CD14-positive monocyte (primary cell): ENCODE results near the gene DDN. TPM values are rescaled to one million over a fixed set of nuclear protein-coding genes. Genes with fewer than 3 reads are reported as not detected.
A peak's percentile ranks its signal among the peaks of the same experiment; 100 is the strongest.

Experiments used
- DNase-seq, 3 donors: peaks; one replicate each; pipeline ENCODE4 v3.0.0-alpha.2; 2011 to 2022
- H2AFZ ChIP-seq: 2 replicates; pipeline ENCODE4 v1.6.0; 2012; ENCODE audit warnings: mild to moderate bottlenecking, low read depth, low read length, inconsistent platforms; ENCODE audit not compliant: insufficient read depth, poor library complexity, severe bottlenecking
- H3K27ac ChIP-seq, 2 donors: 1 replicate in 1 of 2; 2 replicates in 1 of 2; pipeline ENCODE4 v1.5.1; 2012 to 2013; ENCODE audit warnings: low read length in 2 of 2, control low read depth in 1 of 2, inconsistent platforms in 1 of 2, low read depth in 1 of 2, mild to moderate bottlenecking in 1 of 2
- H3K27me3 ChIP-seq, 2 donors: one replicate each; pipeline versions ENCODE4 v1.6.0 to v1.6.1; 2011 to 2013; ENCODE audit warnings: low read length in 2 of 2; ENCODE audit not compliant: control insufficient read depth in 2 of 2, insufficient read depth in 2 of 2
- H3K36me3 ChIP-seq, 2 donors: replicated peaks in 1 of 2; 1 replicate in 1 of 2; 2 replicates in 1 of 2; pipeline versions ENCODE4 v1.5.1 to v1.6.1; 2012 to 2013; ENCODE audit warnings: low read length in 2 of 2, control low read depth in 1 of 2, inconsistent platforms in 1 of 2, mild to moderate bottlenecking in 1 of 2; ENCODE audit not compliant: insufficient read depth in 2 of 2, control insufficient read depth in 1 of 2
- H3K4me1 ChIP-seq, 2 donors: 1 replicate in 1 of 2; 2 replicates in 1 of 2; pipeline versions ENCODE4 v1.5.1 to v1.6.1; 2012 to 2013; ENCODE audit warnings: low read length in 2 of 2, control low read depth in 1 of 2, inconsistent platforms in 1 of 2, mild to moderate bottlenecking in 1 of 2, moderate library complexity in 1 of 2; ENCODE audit not compliant: insufficient read depth in 2 of 2, control insufficient read depth in 1 of 2
- H3K4me2 ChIP-seq: replicated peaks from 2 replicates; pipeline ENCODE3; 2012; ENCODE audit warnings: low read length, moderate library complexity, mild to moderate bottlenecking; ENCODE audit not compliant: poor library complexity, severe bottlenecking; ENCODE audit errors: extremely low read depth
- H3K4me3 ChIP-seq, 3 experiments: fragments of 200-600 bp in 1 of 3; sonication (generic) in 1 of 3; replicated peaks in 1 of 3; 1 replicate in 2 of 3; 2 replicates in 1 of 3; pipeline ENCODE4 v1.5.1; 2011 to 2013; ENCODE audit warnings: low read length in 3 of 3, mild to moderate bottlenecking in 3 of 3, control low read depth in 2 of 3, low read depth in 2 of 3, inconsistent platforms in 1 of 3, moderate library complexity in 1 of 3
- H3K79me2 ChIP-seq: 2 replicates; pipeline ENCODE4 v1.6.0; 2012; ENCODE audit warnings: mild to moderate bottlenecking, control low read depth, inconsistent platforms, low read length, moderate library complexity; ENCODE audit not compliant: insufficient read depth
- H3K9ac ChIP-seq: 2 replicates; pipeline ENCODE4 v1.6.0; 2017; ENCODE audit warnings: low read length, mild to moderate bottlenecking; ENCODE audit not compliant: insufficient read depth, poor library complexity, severe bottlenecking
- H3K9me3 ChIP-seq, 2 donors: replicated peaks in 1 of 2; 1 replicate in 1 of 2; 2 replicates in 1 of 2; pipeline versions ENCODE4 v1.5.1 to v1.6.1; 2012 to 2013; ENCODE audit warnings: low read length in 2 of 2, control low read depth in 1 of 2; ENCODE audit not compliant: control insufficient read depth in 1 of 2, insufficient read depth in 1 of 2
- H4K20me1 ChIP-seq: 2 replicates; pipeline ENCODE4 v1.6.0; 2012; ENCODE audit warnings: mild to moderate bottlenecking, low read length, control low read depth, moderate library complexity; ENCODE audit not compliant: insufficient read depth
- H3K27ac Mint-ChIP-seq, 7 donors: one replicate each; pipeline ENCODE4 v1.8.0; 2020; ENCODE audit warnings: mild to moderate bottlenecking in 7 of 7, mixed read lengths in 7 of 7, moderate library complexity in 6 of 7, inconsistent platforms in 2 of 7
- H3K27me3 Mint-ChIP-seq, 3 donors: one replicate each; pipeline ENCODE4 v1.8.0; 2021 to 2022; ENCODE audit warnings: low read depth in 3 of 3, mild to moderate bottlenecking in 3 of 3, mixed read lengths in 3 of 3, moderate library complexity in 3 of 3, inconsistent platforms in 1 of 3
- H3K36me3 Mint-ChIP-seq, 2 donors: one replicate each; pipeline ENCODE4 v1.8.0; 2020; ENCODE audit warnings: mixed read lengths in 2 of 2, inconsistent platforms in 1 of 2, mild to moderate bottlenecking in 1 of 2
- H3K4me1 Mint-ChIP-seq: one replicate; pipeline ENCODE4 v1.8.0; 2020; ENCODE audit warnings: mild to moderate bottlenecking, mixed read lengths
- H3K4me3 Mint-ChIP-seq, 2 donors: one replicate each; pipeline ENCODE4 v1.8.0; 2020; ENCODE audit warnings: mild to moderate bottlenecking in 2 of 2, mixed read lengths in 2 of 2, moderate library complexity in 1 of 2
- H3K9me3 Mint-ChIP-seq, 7 donors: one replicate each; pipeline ENCODE4 v1.8.0; 2020 to 2022; ENCODE audit warnings: mixed read lengths in 7 of 7, mild to moderate bottlenecking in 6 of 7, moderate library complexity in 6 of 7, inconsistent platforms in 2 of 7
- WGBS: methylation state at CpG from one replicate; pipeline ENCODE4 v1.1.5; 2013; ENCODE audit warnings: missing lambda C conversion rate; ENCODE audit not compliant: insufficient coverage; 5-methylcytosine and 5-hydroxymethylcytosine counted together
- intact Hi-C, 2 donors: fragments of 100-400 bp; cut with micrococcal nuclease; formaldehyde crosslinking; loops; one replicate each; pipeline versions ENCODE4 v1.15.0 to v1.15.1; 2023
- polyA plus RNA-seq, 3 donors: library from polyadenylated mRNA; depleted of rRNA in 1 of 3; unstranded in 2 of 3; stranded (reverse) in 1 of 3; fragments of 300-500 nt in 2 of 3; fragments of >200 nt in 1 of 3; fragmentation: Illumina TruSeq in 2 of 3; gene quantifications; 1 replicate in 2 of 3; 2 replicates in 1 of 3; pipeline ENCODE4 v1.2.3, GENCODE V29; 2012 to 2021
- TF ChIP-seq, protein P1 (sequence below): fragments of 200-600 bp; IDR thresholded peaks from one replicate; pipeline ENCODE4 v1.8.0; 2022; ENCODE audit warnings: antibody characterized with exemption, mild to moderate bottlenecking

DDN gene
- polyA plus RNA-seq, 3 donors, result 0.27 TPM; not detected in 2

DNA sequence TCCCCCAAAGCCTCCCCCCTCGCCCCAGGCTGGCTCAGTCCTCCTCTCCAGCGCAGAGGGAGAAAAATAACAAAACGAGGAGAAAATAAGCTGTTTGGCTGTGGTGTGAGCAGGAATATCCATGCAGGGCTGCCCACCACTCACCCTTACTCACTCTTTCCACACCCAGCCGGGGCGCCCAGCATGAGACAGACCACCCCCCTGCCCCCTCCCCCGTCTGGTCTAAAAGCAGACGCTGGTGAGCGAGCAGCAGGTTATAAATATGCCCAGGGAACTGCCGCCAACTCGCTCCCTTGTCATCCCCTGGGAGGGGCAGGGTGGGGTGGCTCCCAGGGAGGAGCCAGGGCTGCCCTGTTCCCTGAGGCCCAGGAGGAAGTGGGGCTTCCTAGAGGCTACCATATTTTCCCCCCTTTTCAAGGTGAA, 13.7 kb downstream of the DDN start:
- WGBS, result no CpG with 5 or more reads among the region's 10 CpGs

DNA sequence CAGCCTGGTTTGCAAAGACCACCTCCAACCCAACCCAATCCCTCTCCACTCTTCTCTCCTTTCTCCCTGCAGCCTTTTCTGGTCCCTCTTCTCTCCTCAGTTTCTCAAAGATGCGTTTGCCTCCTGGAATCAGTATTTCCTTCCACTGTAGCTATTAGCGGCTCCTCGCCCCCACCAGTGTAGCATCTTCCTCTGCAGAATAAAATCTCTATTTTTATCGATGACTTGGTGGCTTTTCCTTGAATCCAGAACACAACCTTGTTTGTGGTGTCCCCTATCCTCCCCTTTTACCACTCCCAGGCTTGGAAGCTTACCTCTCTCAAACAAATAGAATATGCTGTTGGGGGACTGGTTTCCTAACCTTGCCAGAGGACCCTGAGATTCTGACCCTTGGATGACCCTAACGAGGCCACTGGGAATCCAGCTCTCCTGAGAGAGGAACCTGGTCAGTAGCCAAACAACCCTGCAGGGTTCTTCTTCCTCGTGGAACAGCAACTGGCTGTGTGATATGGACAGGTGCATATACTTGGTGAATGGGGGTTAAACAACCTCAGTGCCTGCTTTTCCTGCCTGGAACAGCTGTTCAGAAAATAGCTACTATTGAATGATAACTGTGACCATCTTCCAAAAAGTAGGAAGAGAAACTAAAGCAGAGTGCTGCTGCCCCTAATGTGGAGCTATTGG, 16.6 kb downstream of the DDN start:
- peaks cover 44% of the 10 kb centered on the region for H3K4me1 Mint-ChIP-seq
- peaks cover 82 to 99% (median 90%) of the 10 kb centered on the region in 3 donors for H3K27me3 Mint-ChIP-seq
- H3K4me3 Mint-ChIP-seq, result peak overlapping the region in 1 of 2 donors; percentile 92
- H3K9ac ChIP-seq, result no peak overlapping the region
- H3K9me3 ChIP-seq, result peaks cover 0 to 38% of the 10 kb centered on the region in 2 donors
- peaks cover 18% of the 10 kb centered on the region in 2 donors for H3K36me3 Mint-ChIP-seq
- H3K79me2 ChIP-seq, result no peaks in the 10 kb centered on the region
- no peak overlapping the region for H3K4me3 ChIP-seq
- no peak overlapping the region for H3K4me2 ChIP-seq
- TF ChIP-seq, protein P1, sequence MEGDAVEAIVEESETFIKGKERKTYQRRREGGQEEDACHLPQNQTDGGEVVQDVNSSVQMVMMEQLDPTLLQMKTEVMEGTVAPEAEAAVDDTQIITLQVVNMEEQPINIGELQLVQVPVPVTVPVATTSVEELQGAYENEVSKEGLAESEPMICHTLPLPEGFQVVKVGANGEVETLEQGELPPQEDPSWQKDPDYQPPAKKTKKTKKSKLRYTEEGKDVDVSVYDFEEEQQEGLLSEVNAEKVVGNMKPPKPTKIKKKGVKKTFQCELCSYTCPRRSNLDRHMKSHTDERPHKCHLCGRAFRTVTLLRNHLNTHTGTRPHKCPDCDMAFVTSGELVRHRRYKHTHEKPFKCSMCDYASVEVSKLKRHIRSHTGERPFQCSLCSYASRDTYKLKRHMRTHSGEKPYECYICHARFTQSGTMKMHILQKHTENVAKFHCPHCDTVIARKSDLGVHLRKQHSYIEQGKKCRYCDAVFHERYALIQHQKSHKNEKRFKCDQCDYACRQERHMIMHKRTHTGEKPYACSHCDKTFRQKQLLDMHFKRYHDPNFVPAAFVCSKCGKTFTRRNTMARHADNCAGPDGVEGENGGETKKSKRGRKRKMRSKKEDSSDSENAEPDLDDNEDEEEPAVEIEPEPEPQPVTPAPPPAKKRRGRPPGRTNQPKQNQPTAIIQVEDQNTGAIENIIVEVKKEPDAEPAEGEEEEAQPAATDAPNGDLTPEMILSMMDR, result no peak
- peak overlapping the region in 2 of 7 donors; percentile 8 to 22 for H3K27ac Mint-ChIP-seq
- H3K27ac ChIP-seq, result no peak overlapping the region
- peaks cover 70 to 93% of the 10 kb centered on the region in 2 donors for H3K27me3 ChIP-seq
- intact Hi-C loops, result loop anchor here in 1 of 2 donors (10.0 kb wide), 1 partner anchor 128 kb away; the partner anchor contains the start of gene DDX23
- no peak overlapping the region for H2AFZ ChIP-seq
- H3K36me3 ChIP-seq, result no peaks in the 10 kb centered on the region
- peaks cover 5% of the 10 kb centered on the region for H4K20me1 ChIP-seq
- DNase-seq, result no peak
- 72% methylated on average over 5 of the region's 6 CpGs for WGBS
- peaks cover 2 to 38% (median 22%) of the 10 kb centered on the region in 7 donors for H3K9me3 Mint-ChIP-seq
- peaks cover 41 to 43% of the 10 kb centered on the region in 2 donors for H3K4me1 ChIP-seq

More for the DNA sequence above, 13.7 kb downstream of the DDN start:
- Histone ChIP-seq H2AFZ (no peak overlapping the region), H3K27me3 (peaks cover 57 to 88% of the 10 kb centered on the region in 2 donors), H3K4me1 (peaks cover 13 to 14% of the 10 kb centered on the region in 2 donors), H3K4me3 (no peak overlapping the region), H3K9ac (no peak overlapping the region), H3K79me2 (no peaks in the 10 kb centered on the region), H4K20me1 (no peaks in the 10 kb centered on the region), H3K27ac (no peak overlapping the region), H3K4me2 (no peak overlapping the region), H3K36me3 (no peaks in the 10 kb centered on the region), H3K9me3 (peaks cover 0 to 18% of the 10 kb centered on the region in 2 donors)
- peaks cover 78 to 98% (median 88%) of the 10 kb centered on the region in 3 donors for H3K27me3 Mint-ChIP-seq
- intact Hi-C loops, result loop anchor here in 1 of 2 donors (10.0 kb wide), 1 partner anchor 131 kb away; the partner anchor contains the start of gene DDX23
- H3K9me3 Mint-ChIP-seq, result peaks cover 2 to 26% (median 15%) of the 10 kb centered on the region in 7 donors
- H3K4me3 Mint-ChIP-seq, result no peak overlapping the region
- H3K27ac Mint-ChIP-seq, result no peak overlapping the region
- TF ChIP-seq, protein P1, result no peak
- peaks cover 23% of the 10 kb centered on the region for H3K4me1 Mint-ChIP-seq
- DNase-seq, result no peak
- peaks cover 8 to 13% of the 10 kb centered on the region in 2 donors for H3K36me3 Mint-ChIP-seq
